ENCODE data around the gene MALL.
"Not testable (repeated sequence)": the region's sequence is repeated elsewhere in the genome, so short reads cannot be mapped to it uniquely, and the experiment has no call there.

Gene MALL

GRCh38 chr2:110115291-110116032, at the start of gene MALL:
MALL (minus strand) TSS chr2:110115822; CDS start chr2:110115792, 30 bp downstream.
- no peak within 1 kb of the TSS for H3K9ac ChIP-seq (ENCODE audit: low read length)
- no peaks in the 10 kb centered on the region for H3K4me1 ChIP-seq (ENCODE audit: insufficient read depth, low read length, severe bottlenecking)
- H3K27me3 ChIP-seq (ENCODE audit: insufficient read depth, low read length) = no peaks in the 10 kb centered on the region
- H3K9me3 ChIP-seq (ENCODE audit: low read length) = no peaks in the 10 kb centered on the region
- H3K9me2 ChIP-seq (ENCODE audit: low read depth, low read length) = no peaks in the 10 kb centered on the region
- H3K36me3 ChIP-seq (ENCODE audit: insufficient read depth, low read length) = no peaks in the 10 kb centered on the region
- H3K4me3 ChIP-seq (ENCODE audit: low read depth, low read length, poor library complexity, severe bottlenecking) = no peak within 1 kb of the TSS
- H4K20me1 ChIP-seq (ENCODE audit: insufficient read depth, low read length) = no peaks in the 10 kb centered on the region
- no peak for TF ChIP-seq EZH2 (IDR thresholded peaks at IDR 0.05; ENCODE audit: borderline replicate concordance, low read length)
- TF ChIP-seq CTCF (IDR thresholded peaks at IDR 0.05; ENCODE audit: low read length) = no peak
- no peaks in the 10 kb centered on the region for H3F3A ChIP-seq (ENCODE audit: insufficient read depth, low read length)
- H3K79me2 ChIP-seq (ENCODE audit: insufficient read depth, low read length) = no peaks in the 10 kb centered on the region
- no peak within 1 kb of the TSS for H2AFZ ChIP-seq (ENCODE audit: low read length)
- H3K27ac ChIP-seq (ENCODE audit: low read depth, low read length, poor library complexity, severe bottlenecking) = no peak within 1 kb of the TSS
- H3K4me2 ChIP-seq (ENCODE audit: low read length) = no peak within 1 kb of the TSS

DNA sequence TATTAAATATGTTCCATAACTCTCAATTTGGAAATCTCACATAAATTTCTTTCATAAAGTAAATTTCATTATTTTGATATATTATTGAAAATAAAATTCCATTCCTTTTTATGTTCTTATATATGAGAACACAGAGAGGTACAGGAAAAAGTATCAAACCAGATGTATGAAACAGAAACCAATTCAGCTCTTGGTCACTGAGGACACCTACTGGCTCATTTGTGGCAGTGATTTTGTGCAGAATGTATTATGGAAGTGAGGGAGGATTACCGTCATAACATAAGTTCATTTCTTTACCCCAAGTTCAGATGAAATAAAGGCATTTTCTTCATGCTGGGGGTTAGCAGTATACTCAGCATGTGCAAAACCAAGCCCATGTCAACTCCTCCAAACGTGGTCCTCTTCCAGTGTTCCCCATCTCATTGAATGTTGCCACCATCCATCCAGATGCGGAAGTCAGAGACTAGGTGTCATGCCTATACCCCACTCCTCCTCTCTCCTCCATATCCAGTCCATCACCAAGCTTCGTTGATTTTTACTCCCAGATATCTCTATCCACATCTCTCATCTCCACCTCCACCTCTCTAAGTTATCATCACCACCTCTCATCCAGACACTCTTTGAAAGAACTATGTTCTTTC, 41.7 kb upstream of the MALL start:
- Histone ChIP-seq H3K9me3 (ENCODE audit: low read length) (no peaks in the 10 kb centered on the region), H3K4me2 (ENCODE audit: low read length) (no peak overlapping the region), H3F3A (ENCODE audit: insufficient read depth, low read length) (no peaks in the 10 kb centered on the region), H3K27me3 (ENCODE audit: insufficient read depth, low read length) (no peaks in the 10 kb centered on the region), H3K36me3 (ENCODE audit: insufficient read depth, low read length) (no peaks in the 10 kb centered on the region), H3K79me2 (ENCODE audit: insufficient read depth, low read length) (no peaks in the 10 kb centered on the region), H3K9ac (ENCODE audit: low read length) (no peak overlapping the region), H2AFZ (ENCODE audit: low read length) (no peak overlapping the region), H3K4me1 (ENCODE audit: insufficient read depth, low read length, severe bottlenecking) (no peaks in the 10 kb centered on the region), H3K9me2 (ENCODE audit: low read depth, low read length) (no peaks in the 10 kb centered on the region), H4K20me1 (ENCODE audit: insufficient read depth, low read length) (no peaks in the 10 kb centered on the region), H3K27ac (ENCODE audit: low read depth, low read length, poor library complexity, severe bottlenecking) (no peak overlapping the region), H3K4me3 (ENCODE audit: low read depth, low read length, poor library complexity, severe bottlenecking) (no peak overlapping the region)
- TF ChIP-seq EZH2 (IDR thresholded peaks at IDR 0.05; ENCODE audit: borderline replicate concordance, low read length) = no peak
- peak; percentile 67 for TF ChIP-seq CTCF (IDR thresholded peaks at IDR 0.05; ENCODE audit: low read length)

GRCh38 chr2:110154828-110155227, 39.2 kb upstream of the MALL start:
- H3F3A ChIP-seq (ENCODE audit: insufficient read depth, low read length); H3K4me3 ChIP-seq (ENCODE audit: low read depth, low read length, poor library complexity, severe bottlenecking); H3K4me2 ChIP-seq (ENCODE audit: low read length); H3K36me3 ChIP-seq (ENCODE audit: insufficient read depth, low read length); H3K9me2 ChIP-seq (ENCODE audit: low read depth, low read length); H3K9ac ChIP-seq (ENCODE audit: low read length); H3K27me3 ChIP-seq (ENCODE audit: insufficient read depth, low read length); H3K79me2 ChIP-seq (ENCODE audit: insufficient read depth, low read length); H3K9me3 ChIP-seq (ENCODE audit: low read length); H2AFZ ChIP-seq (ENCODE audit: low read length); H4K20me1 ChIP-seq (ENCODE audit: insufficient read depth, low read length); H3K4me1 ChIP-seq (ENCODE audit: insufficient read depth, low read length, severe bottlenecking); H3K27ac ChIP-seq (ENCODE audit: low read depth, low read length, poor library complexity, severe bottlenecking): not testable (repeated sequence)

GRCh38 chr2:110154188-110154587, 38.6 kb upstream of the MALL start:
- not testable (repeated sequence) for H3K36me3 ChIP-seq (ENCODE audit: insufficient read depth, low read length); H3F3A ChIP-seq (ENCODE audit: insufficient read depth, low read length); H3K9me2 ChIP-seq (ENCODE audit: low read depth, low read length); H3K27ac ChIP-seq (ENCODE audit: low read depth, low read length, poor library complexity, severe bottlenecking); H3K4me2 ChIP-seq (ENCODE audit: low read length); H3K4me3 ChIP-seq (ENCODE audit: low read depth, low read length, poor library complexity, severe bottlenecking); H2AFZ ChIP-seq (ENCODE audit: low read length); H3K27me3 ChIP-seq (ENCODE audit: insufficient read depth, low read length); H3K4me1 ChIP-seq (ENCODE audit: insufficient read depth, low read length, severe bottlenecking); H3K9me3 ChIP-seq (ENCODE audit: low read length); H3K9ac ChIP-seq (ENCODE audit: low read length); H4K20me1 ChIP-seq (ENCODE audit: insufficient read depth, low read length); H3K79me2 ChIP-seq (ENCODE audit: insufficient read depth, low read length)

Data from OCI-LY1 (cell line).